ENCODE results near the gene FBXO4. TPM values are rescaled to one million over a fixed set of nuclear protein-coding genes. Genes with fewer than 3 reads are reported as not detected.
"Not testable (repeated sequence)": the region's sequence is repeated elsewhere in the genome, so short reads cannot be mapped to it uniquely, and the experiment has no call there.

FBXO4 gene
- total RNA-seq, 1 experiment from 2014 or later = 13.0 TPM

- H3K27me3 ChIP-seq = no peaks in the 10 kb centered on the region
- H3K4me3 ChIP-seq = peak within 1 kb of the TSS; percentile 73
- H3K36me3 ChIP-seq = peaks cover 17% of the 10 kb centered on the region
- H3K9me3 ChIP-seq = no peaks in the 10 kb centered on the region
- DNase-seq = peak; percentile 97
These were observed 20.9 kb upstream of the FBXO4 start, which contains the start of gene RIMOC1 for GRCh38 chr5:41903892-41904799. RIMOC1 (plus strand) TSS chr5:41904344; CDS start chr5:41904368, 24 bp downstream.

GRCh38 chr5:41906151-41906550 lies 18.9 kb upstream of the FBXO4 start:
- H3K4me3 ChIP-seq = no peak overlapping the region
- DNase-seq = no peak
- H3K36me3 ChIP-seq = peaks cover 35% of the 10 kb centered on the region
- no peaks in the 10 kb centered on the region for H3K27me3 ChIP-seq
- H3K9me3 ChIP-seq = no peaks in the 10 kb centered on the region

GRCh38 chr5:41908374-41909079 lies 16.6 kb upstream of the FBXO4 start:
- H3K9me3 ChIP-seq = no peaks in the 10 kb centered on the region
- no peak for DNase-seq
- H3K27me3 ChIP-seq = no peaks in the 10 kb centered on the region
- H3K36me3 ChIP-seq = peaks cover 51% of the 10 kb centered on the region
- H3K4me3 ChIP-seq = no peak overlapping the region

- Histone ChIP-seq H3K9me3 (no peaks in the 10 kb centered on the region), H3K27me3 (no peaks in the 10 kb centered on the region), H3K4me3 (no peak overlapping the region), H3K36me3 (peaks cover 30% of the 10 kb centered on the region)
- no peak for DNase-seq
These were observed 7.0 kb upstream of the FBXO4 start for GRCh38 chr5:41918105-41918504.

GRCh38 chr5:41921166-41921565 lies 3.9 kb upstream of the FBXO4 start:
- no peaks in the 10 kb centered on the region for H3K9me3 ChIP-seq
- no peak for DNase-seq
- peaks cover 21% of the 10 kb centered on the region for H3K36me3 ChIP-seq

GRCh38 chr5:41921874-41922273 lies 3.2 kb upstream of the FBXO4 start:
- DNase-seq = peak; percentile 9
- H3K4me3 ChIP-seq = no peak overlapping the region
- no peaks in the 10 kb centered on the region for H3K27me3 ChIP-seq
- no peaks in the 10 kb centered on the region for H3K9me3 ChIP-seq
- peaks cover 20% of the 10 kb centered on the region for H3K36me3 ChIP-seq

More at GRCh38 chr5:41921166-41921565, 3.9 kb upstream of the FBXO4 start:
- Histone ChIP-seq H3K4me3 (no peak overlapping the region), H3K27me3 (no peaks in the 10 kb centered on the region)

GRCh38 chr5:41924526-41924871 lies 582 bp upstream of the FBXO4 start:
- peak overlapping the region; percentile 72 for H3K4me3 ChIP-seq
- DNase-seq = no peak
- peaks cover 7% of the 10 kb centered on the region for H3K36me3 ChIP-seq
- H3K27me3 ChIP-seq = no peaks in the 10 kb centered on the region
- H3K9me3 ChIP-seq = no peaks in the 10 kb centered on the region

GRCh38 chr5:41925555-41925951 lies 472 bp downstream of the FBXO4 start:
- H3K27me3 ChIP-seq = no peaks in the 10 kb centered on the region
- peaks cover 7% of the 10 kb centered on the region for H3K36me3 ChIP-seq
- DNase-seq = peak; percentile 64

GRCh38 chr5:41927604-41928003 lies 2.5 kb downstream of the FBXO4 start:
- H3K4me3 ChIP-seq = no peak overlapping the region
- H3K27me3 ChIP-seq = no peaks in the 10 kb centered on the region
- no peaks in the 10 kb centered on the region for H3K9me3 ChIP-seq
- peaks cover 2% of the 10 kb centered on the region for H3K36me3 ChIP-seq
- no peak for DNase-seq

More at GRCh38 chr5:41925555-41925951, 472 bp downstream of the FBXO4 start:
- Histone ChIP-seq H3K4me3 (peak overlapping the region; percentile 72), H3K9me3 (no peaks in the 10 kb centered on the region)

GRCh38 chr5:41929035-41929434 lies 4.0 kb downstream of the FBXO4 start:
- DNase-seq = no peak

GRCh38 chr5:41932770-41933169 lies 7.7 kb downstream of the FBXO4 start:
- H3K27me3 ChIP-seq = no peaks in the 10 kb centered on the region
- no peaks in the 10 kb centered on the region; the same call in none of the 2 replicates for H3K36me3 ChIP-seq
- no peaks in the 10 kb centered on the region for H3K9me3 ChIP-seq
- no peak for DNase-seq
- no peak overlapping the region for H3K4me3 ChIP-seq

More at GRCh38 chr5:41929035-41929434, 4.0 kb downstream of the FBXO4 start:
- Histone ChIP-seq H3K36me3 (no peaks in the 10 kb centered on the region; the same call in none of the 2 replicates), H3K4me3 (no peak overlapping the region), H3K9me3 (no peaks in the 10 kb centered on the region), H3K27me3 (no peaks in the 10 kb centered on the region)

- DNase-seq = no peak
- no peaks in the 10 kb centered on the region for H3K27me3 ChIP-seq
- H3K36me3 ChIP-seq = no peaks in the 10 kb centered on the region; the same call in 1 of the 2 replicates
- no peaks in the 10 kb centered on the region for H3K9me3 ChIP-seq
- H3K4me3 ChIP-seq = no peak overlapping the region
These were observed 10.5 kb downstream of the FBXO4 start for GRCh38 chr5:41935544-41935943.

GRCh38 chr5:41940641-41941040 lies 15.6 kb downstream of the FBXO4 start:
- Histone ChIP-seq H3K36me3 (no peaks in the 10 kb centered on the region), H3K27me3 (no peaks in the 10 kb centered on the region), H3K4me3 (no peak overlapping the region), H3K9me3 (no peaks in the 10 kb centered on the region)
- DNase-seq = no peak

GRCh38 chr5:41945332-41945955 lies 20.4 kb downstream of the FBXO4 start:
- not testable (repeated sequence) for H3K4me3 ChIP-seq, DNase-seq, H3K36me3 ChIP-seq, H3K27me3 ChIP-seq, H3K9me3 ChIP-seq

GRCh38 chr5:41951224-41951623 lies 26.1 kb downstream of the FBXO4 start:
- no peaks in the 10 kb centered on the region for H3K27me3 ChIP-seq
- no peaks in the 10 kb centered on the region for H3K9me3 ChIP-seq
- no peak for DNase-seq
- no peaks in the 10 kb centered on the region for H3K36me3 ChIP-seq
- no peak overlapping the region for H3K4me3 ChIP-seq

GRCh38 chr5:41954286-41954685 lies 29.2 kb downstream of the FBXO4 start:
- H3K27me3 ChIP-seq = no peaks in the 10 kb centered on the region
- H3K9me3 ChIP-seq = no peaks in the 10 kb centered on the region
- no peak for DNase-seq
- no peaks in the 10 kb centered on the region for H3K36me3 ChIP-seq
- H3K4me3 ChIP-seq = no peak overlapping the region

- no peaks in the 10 kb centered on the region for H3K36me3 ChIP-seq
- H3K27me3 ChIP-seq = no peaks in the 10 kb centered on the region
- no peak overlapping the region for H3K4me3 ChIP-seq
- DNase-seq = no peak
- no peaks in the 10 kb centered on the region; the same call in 1 of the 2 replicates for H3K9me3 ChIP-seq
These were observed 30.4 kb downstream of the FBXO4 start for GRCh38 chr5:41955432-41956024.
